ENCODE data around the gene DOP1A.

GRCh38 chr6:83127258-83127657, 59.8 kb downstream of the DOP1A start:
- TF ChIP-seq POLR2AphosphoS5 (IDR thresholded peaks at IDR 0.05; ENCODE audit: low read depth, low read length): no peak
- TF ChIP-seq, protein P1, sequence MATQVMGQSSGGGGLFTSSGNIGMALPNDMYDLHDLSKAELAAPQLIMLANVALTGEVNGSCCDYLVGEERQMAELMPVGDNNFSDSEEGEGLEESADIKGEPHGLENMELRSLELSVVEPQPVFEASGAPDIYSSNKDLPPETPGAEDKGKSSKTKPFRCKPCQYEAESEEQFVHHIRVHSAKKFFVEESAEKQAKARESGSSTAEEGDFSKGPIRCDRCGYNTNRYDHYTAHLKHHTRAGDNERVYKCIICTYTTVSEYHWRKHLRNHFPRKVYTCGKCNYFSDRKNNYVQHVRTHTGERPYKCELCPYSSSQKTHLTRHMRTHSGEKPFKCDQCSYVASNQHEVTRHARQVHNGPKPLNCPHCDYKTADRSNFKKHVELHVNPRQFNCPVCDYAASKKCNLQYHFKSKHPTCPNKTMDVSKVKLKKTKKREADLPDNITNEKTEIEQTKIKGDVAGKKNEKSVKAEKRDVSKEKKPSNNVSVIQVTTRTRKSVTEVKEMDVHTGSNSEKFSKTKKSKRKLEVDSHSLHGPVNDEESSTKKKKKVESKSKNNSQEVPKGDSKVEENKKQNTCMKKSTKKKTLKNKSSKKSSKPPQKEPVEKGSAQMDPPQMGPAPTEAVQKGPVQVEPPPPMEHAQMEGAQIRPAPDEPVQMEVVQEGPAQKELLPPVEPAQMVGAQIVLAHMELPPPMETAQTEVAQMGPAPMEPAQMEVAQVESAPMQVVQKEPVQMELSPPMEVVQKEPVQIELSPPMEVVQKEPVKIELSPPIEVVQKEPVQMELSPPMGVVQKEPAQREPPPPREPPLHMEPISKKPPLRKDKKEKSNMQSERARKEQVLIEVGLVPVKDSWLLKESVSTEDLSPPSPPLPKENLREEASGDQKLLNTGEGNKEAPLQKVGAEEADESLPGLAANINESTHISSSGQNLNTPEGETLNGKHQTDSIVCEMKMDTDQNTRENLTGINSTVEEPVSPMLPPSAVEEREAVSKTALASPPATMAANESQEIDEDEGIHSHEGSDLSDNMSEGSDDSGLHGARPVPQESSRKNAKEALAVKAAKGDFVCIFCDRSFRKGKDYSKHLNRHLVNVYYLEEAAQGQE (IDR thresholded peaks at IDR 0.05; ENCODE audit: insufficient read depth in 1 of 2, low read depth in 2 of 2, low read length in 2 of 2): no peak
- no peak for TF ChIP-seq SIN3A (IDR thresholded peaks at IDR 0.05; ENCODE audit: borderline replicate concordance, insufficient read depth, low read length)
- TF ChIP-seq TAF1 (IDR thresholded peaks at IDR 0.05; ENCODE audit: borderline replicate concordance, insufficient read depth, low read length): no peak
